H1 (cell line): ENCODE results near the gene UBAC1. TPM values are rescaled to one million over a fixed set of nuclear protein-coding genes. Genes with fewer than 3 reads are reported as not detected.

ENCODE experiments used
- KDM1A ChIP-seq: fragments of 200-600, 300-600 bp; sonication (generic); IDR thresholded peaks from 2 replicates; pipeline ENCODE4 v1.7.1; 2016; ENCODE audit warnings: mild to moderate bottlenecking, low read length, borderline replicate concordance
- polyA plus RNA-seq, 7 experiments: library from polyadenylated mRNA; depleted of rRNA in 3 of 7; stranded (reverse) in 5 of 7; unstranded in 2 of 7; fragments of >200 nt in 5 of 7; fragments of 200-250 nt in 2 of 7; gene quantifications; 1 replicate in 5 of 7; 2 replicates in 1 of 7; 4 replicates in 1 of 7; pipeline versions ENCODE4 v1.2.1 to v1.2.3, GENCODE V29; 2011 to 2013; ENCODE audit warnings: missing spikeins in 2 of 7, mixed read lengths in 2 of 7
- total RNA-seq: library from RNA; stranded (reverse); fragmentation: NEBNext Ultra II Directional; extraction: Animal tissue kit (Norgen Biotek cat#: 25700); gene quantifications from 2 replicates; pipeline ENCODE4 v1.2.1, GENCODE V29; 2021

The UBAC1 gene
- total and polyA plus RNA-seq, 2 of the 8 experiments (the other 6 are each of a cell fraction or from before 2014, with no cell fraction given), result 59.3 to 85.2 TPM

DNA sequence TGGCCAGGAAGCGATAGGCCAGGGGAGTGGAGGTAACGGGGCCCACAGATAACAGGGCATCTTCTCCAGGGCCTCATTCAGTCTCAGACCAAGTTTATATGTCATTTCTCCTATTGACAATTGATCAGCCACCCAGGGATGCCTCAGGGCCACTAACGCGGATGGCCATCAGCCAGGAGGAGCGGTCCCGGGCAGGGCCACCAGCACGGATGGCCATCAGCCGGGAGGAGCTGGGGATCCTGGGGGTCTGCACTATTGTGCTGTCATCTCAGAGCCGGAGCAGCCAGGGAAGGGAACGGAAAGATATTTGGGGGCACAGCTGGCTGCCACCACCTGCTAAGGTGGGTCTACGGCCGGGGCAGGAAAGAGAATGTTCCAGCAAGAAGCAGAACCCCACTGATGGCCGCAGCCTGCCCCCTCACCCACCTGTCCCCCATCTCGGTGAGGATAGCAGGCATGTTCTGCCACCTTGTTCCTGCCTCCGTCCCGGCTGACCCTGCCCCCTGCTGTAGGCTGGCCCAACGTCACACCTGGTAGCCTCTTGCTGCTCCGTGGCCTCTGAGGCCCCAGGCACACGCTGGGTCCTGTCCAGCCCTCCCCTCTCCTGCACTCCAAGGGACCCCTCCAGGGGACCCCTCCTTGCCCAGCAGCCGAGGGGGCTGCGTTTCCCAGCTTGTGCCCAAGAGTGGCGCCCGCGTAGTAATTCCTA is 21.5 kb upstream of the UBAC1 start (continued):
- no peak for TF ChIP-seq KDM1A
